Measurements from ENCODE around the gene CAV2. TPM values are rescaled to one million over a fixed set of nuclear protein-coding genes. Genes with fewer than 3 reads are reported as not detected.
A peak's percentile ranks its signal among the peaks of the same experiment; 100 is the strongest.

The CAV2 gene
- total RNA-seq, 6 donors from 2014 or later, result 56.6 to 385 (median 183) TPM

DNA sequence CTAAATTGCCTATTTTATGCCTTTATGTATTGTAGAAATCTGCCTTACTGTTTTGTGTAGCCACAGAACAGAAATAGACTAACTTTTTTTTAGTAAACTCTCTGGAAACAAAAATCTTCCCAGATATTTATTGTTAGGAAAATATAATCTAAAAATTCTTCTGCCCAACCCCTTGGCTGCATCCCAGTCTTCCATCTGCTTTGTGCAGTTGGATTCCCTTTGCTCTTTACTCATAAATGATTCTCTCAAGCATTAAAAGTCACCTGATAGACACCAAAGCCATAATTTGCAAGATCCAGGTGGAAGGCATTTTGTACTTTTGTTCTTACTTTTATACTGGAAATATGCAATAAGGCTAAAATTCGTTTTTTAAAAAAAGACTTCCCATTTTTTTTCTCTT lies 6.1 kb upstream of the CAV2 start:
- no peak overlapping the region for H3K27ac ChIP-seq

DNA sequence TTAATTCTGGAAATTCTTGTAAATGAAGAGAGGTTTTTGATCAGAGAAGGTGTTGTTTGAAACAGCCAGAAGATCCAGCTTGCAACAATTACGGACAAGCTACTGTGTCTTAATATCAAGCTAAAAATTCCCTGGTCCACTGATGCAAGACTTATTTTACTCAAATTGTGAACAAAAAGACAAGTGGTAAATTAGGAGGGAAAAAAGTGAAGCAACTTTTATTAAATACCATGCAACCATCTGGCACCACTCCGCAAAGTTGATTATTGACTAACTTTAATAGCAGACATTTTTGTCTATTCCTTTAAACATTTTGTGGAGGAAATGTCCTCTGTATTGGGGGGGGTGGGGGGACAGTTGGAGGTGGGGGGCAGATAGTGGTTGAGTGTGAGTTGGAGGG lies 5.1 kb upstream of the CAV2 start:
- H3K27me3 ChIP-seq, result no peaks in the 10 kb centered on the region
- no peak for ATAC-seq (ENCODE audit: low FRiP score in 2 of 2)
- no peak overlapping the region for H3K4me3 ChIP-seq
- peak overlapping the region in 1 of 4 donors; percentile 28 for H3K27ac ChIP-seq
- no peaks in the 10 kb centered on the region for H3K36me3 ChIP-seq
- TF ChIP-seq, protein P1, sequence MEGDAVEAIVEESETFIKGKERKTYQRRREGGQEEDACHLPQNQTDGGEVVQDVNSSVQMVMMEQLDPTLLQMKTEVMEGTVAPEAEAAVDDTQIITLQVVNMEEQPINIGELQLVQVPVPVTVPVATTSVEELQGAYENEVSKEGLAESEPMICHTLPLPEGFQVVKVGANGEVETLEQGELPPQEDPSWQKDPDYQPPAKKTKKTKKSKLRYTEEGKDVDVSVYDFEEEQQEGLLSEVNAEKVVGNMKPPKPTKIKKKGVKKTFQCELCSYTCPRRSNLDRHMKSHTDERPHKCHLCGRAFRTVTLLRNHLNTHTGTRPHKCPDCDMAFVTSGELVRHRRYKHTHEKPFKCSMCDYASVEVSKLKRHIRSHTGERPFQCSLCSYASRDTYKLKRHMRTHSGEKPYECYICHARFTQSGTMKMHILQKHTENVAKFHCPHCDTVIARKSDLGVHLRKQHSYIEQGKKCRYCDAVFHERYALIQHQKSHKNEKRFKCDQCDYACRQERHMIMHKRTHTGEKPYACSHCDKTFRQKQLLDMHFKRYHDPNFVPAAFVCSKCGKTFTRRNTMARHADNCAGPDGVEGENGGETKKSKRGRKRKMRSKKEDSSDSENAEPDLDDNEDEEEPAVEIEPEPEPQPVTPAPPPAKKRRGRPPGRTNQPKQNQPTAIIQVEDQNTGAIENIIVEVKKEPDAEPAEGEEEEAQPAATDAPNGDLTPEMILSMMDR (IDR thresholded peaks at IDR 0.05), result no peak
- TF ChIP-seq POLR2AphosphoS5 (IDR thresholded peaks at IDR 0.05) (no peak), EP300 (IDR thresholded peaks at IDR 0.05) (no peak), POLR2A (IDR thresholded peaks at IDR 0.05) (no peak)
- no peaks in the 10 kb centered on the region for H3K9me3 ChIP-seq
- peaks cover 4 to 29% (median 7%) of the 10 kb centered on the region in 4 donors for H3K4me1 ChIP-seq
- WGBS, 2 donors, result 85% methylated on average over 2 of the region's 2 CpGs
- no peak for DNase-seq

More for the DNA sequence above, 6.1 kb upstream of the CAV2 start:
- TF ChIP-seq, protein P1 (IDR thresholded peaks at IDR 0.05), result no peak
- TF ChIP-seq POLR2AphosphoS5 (IDR thresholded peaks at IDR 0.05) (no peak), EP300 (IDR thresholded peaks at IDR 0.05) (no peak), POLR2A (IDR thresholded peaks at IDR 0.05) (no peak)
- ATAC-seq (ENCODE audit: low FRiP score in 2 of 2) (no peak), DNase-seq (no peak)
- H3K4me3 ChIP-seq, result no peak overlapping the region
- WGBS, 2 donors, result 58 to 65% methylated on average over 1 of the region's 1 CpG
- no peaks in the 10 kb centered on the region for H3K27me3 ChIP-seq
- H3K9me3 ChIP-seq, result no peaks in the 10 kb centered on the region
- no peaks in the 10 kb centered on the region for H3K36me3 ChIP-seq
- peaks cover 0 to 29% (median 1%) of the 10 kb centered on the region in 4 donors for H3K4me1 ChIP-seq

DNA sequence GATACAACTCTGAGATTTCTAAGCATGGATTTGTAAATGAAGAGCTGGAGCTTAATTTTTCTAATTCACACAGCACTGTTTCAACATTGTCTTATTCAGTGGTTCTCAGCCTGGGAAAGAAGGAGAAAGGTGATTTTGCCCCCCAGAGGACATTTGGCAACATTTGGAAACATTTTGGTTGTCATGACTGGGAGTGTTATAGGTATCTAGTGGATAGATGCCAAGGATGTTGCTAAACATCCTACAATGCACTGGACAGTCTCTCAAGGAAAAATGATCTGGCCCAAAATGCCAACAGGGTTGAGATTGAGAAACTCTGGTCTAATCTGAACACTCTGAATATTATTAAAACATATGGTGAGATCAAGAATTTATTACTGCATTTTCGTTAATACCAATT lies 3.8 kb upstream of the CAV2 start:
- H3K27me3 ChIP-seq, result no peaks in the 10 kb centered on the region
- WGBS, 2 donors, result 74 to 88% methylated on average over 1 of the region's 1 CpG
- TF ChIP-seq POLR2AphosphoS5 (IDR thresholded peaks at IDR 0.05) (no peak), EP300 (IDR thresholded peaks at IDR 0.05) (no peak), POLR2A (IDR thresholded peaks at IDR 0.05) (no peak)
- TF ChIP-seq, protein P1 (IDR thresholded peaks at IDR 0.05), result no peak
- DNase-seq, result no peak
- H3K4me3 ChIP-seq, result no peak overlapping the region
- peaks cover 7 to 22% (median 9%) of the 10 kb centered on the region in 4 donors for H3K4me1 ChIP-seq
- H3K36me3 ChIP-seq, result no peaks in the 10 kb centered on the region
- peak overlapping the region in 1 of 4 donors; percentile 55 for H3K27ac ChIP-seq
- no peaks in the 10 kb centered on the region for H3K9me3 ChIP-seq
- ATAC-seq (ENCODE audit: low FRiP score in 2 of 2), result no peak

DNA sequence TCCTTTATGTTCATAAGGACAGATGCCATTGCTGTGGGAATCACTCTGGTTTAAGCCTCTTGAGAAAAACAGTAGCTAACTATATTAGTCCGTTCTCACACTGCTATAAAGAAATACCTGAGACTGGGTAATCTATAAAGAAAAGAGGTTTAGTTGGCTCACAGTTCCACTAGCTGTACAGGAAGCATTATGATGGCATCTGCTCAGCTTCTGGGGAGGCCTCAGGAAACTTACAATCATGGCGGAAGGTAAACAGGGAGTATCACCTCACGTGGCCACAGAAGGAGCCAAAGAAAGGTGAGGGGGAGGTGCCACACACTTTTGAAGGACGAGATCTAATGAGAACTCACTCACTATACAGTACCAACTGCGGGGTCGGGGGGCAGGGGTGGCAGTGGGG lies 2.9 kb upstream of the CAV2 start:
- H3K36me3 ChIP-seq, result no peaks in the 10 kb centered on the region
- DNase-seq, result no peak
- no peak overlapping the region for H3K27ac ChIP-seq

More for the DNA sequence above, 2.9 kb upstream of the CAV2 start:
- no peak for TF ChIP-seq EP300 (IDR thresholded peaks at IDR 0.05)
- TF ChIP-seq POLR2AphosphoS5 (IDR thresholded peaks at IDR 0.05), result no peak
- TF ChIP-seq, protein P1 (IDR thresholded peaks at IDR 0.05), result no peak
- TF ChIP-seq POLR2A (IDR thresholded peaks at IDR 0.05), result no peak
- no peak for ATAC-seq (ENCODE audit: low FRiP score in 2 of 2)
- H3K9me3 ChIP-seq, result no peaks in the 10 kb centered on the region
- no peaks in the 10 kb centered on the region for H3K27me3 ChIP-seq
- 82 to 88% methylated on average over 6 of the region's 6 CpGs for WGBS, 2 donors
- peaks cover 4 to 19% (median 10%) of the 10 kb centered on the region in 4 donors for H3K4me1 ChIP-seq
- no peak overlapping the region for H3K4me3 ChIP-seq

Measured in upper lobe of left lung (tissue), 6 donors.